ENCODE results near the gene WDR46.

Gene WDR46

GRCh38 chr6:33288921-33289783 is at the start of gene WDR46, which contains the start of gene PFDN6:
TSS of gene WDR46 (minus strand) at chr6:33289239. CDS start at chr6:33289170, 69 bp downstream.
TSS of gene PFDN6 (plus strand) at chr6:33289601. CDS start at chr6:33289857, 256 bp downstream.
- DNase-seq, result peak; percentile 83 to 84

GRCh38 chr6:33336495-33336894 is 47.5 kb upstream of the WDR46 start:
- no peak for DNase-seq

- no peak for DNase-seq
These were observed 46.9 kb upstream of the WDR46 start for GRCh38 chr6:33335916-33336315.

- DNase-seq, result no peak
These were observed 44.6 kb upstream of the WDR46 start for GRCh38 chr6:33333666-33334065.

GRCh38 chr6:33330736-33331135 is 41.7 kb upstream of the WDR46 start:
- DNase-seq, result no peak

GRCh38 chr6:33329058-33329457 is 40.0 kb upstream of the WDR46 start:
- DNase-seq, result no peak

- DNase-seq, result no peak
These were observed 35.1 kb upstream of the WDR46 start for GRCh38 chr6:33324125-33324524.

- DNase-seq, result no peak
These were observed 34.5 kb upstream of the WDR46 start for GRCh38 chr6:33323623-33323948.

- no peak for DNase-seq
These were observed 32.2 kb upstream of the WDR46 start for GRCh38 chr6:33321227-33321626.

- DNase-seq, result no peak
These were observed 31.5 kb upstream of the WDR46 start for GRCh38 chr6:33320315-33321181.

GRCh38 chr6:33319939-33320314 is 30.9 kb upstream of the WDR46 start:
- DNase-seq, result no peak

GRCh38 chr6:33318426-33319073 is 29.5 kb upstream of the WDR46 start:
- no peak for DNase-seq

GRCh38 chr6:33317669-33318425 is 28.8 kb upstream of the WDR46 start, which contains the start of gene ZBTB22:
TSS of gene ZBTB22 (minus strand) at chr6:33317744. CDS start at chr6:33316916, 828 bp downstream.
- peak; percentile 96 to 98 for DNase-seq

GRCh38 chr6:33317419-33317668 is 28.3 kb upstream of the WDR46 start:
- DNase-seq, result no peak

GRCh38 chr6:33316603-33317418 is 27.8 kb upstream of the WDR46 start:
- no peak for DNase-seq

- no peak for DNase-seq
These were observed 27.0 kb upstream of the WDR46 start for GRCh38 chr6:33315793-33316602.

- DNase-seq, result no peak
These were observed 26.1 kb upstream of the WDR46 start for GRCh38 chr6:33314943-33315792.

GRCh38 chr6:33314515-33314942 is 25.5 kb upstream of the WDR46 start:
- no peak for DNase-seq

GRCh38 chr6:33313709-33314514 is 24.9 kb upstream of the WDR46 start, which contains the start of gene TAPBP:
TSS of gene TAPBP (minus strand) at chr6:33314078. CDS start at chr6:33314041, 37 bp downstream.
- no peak for DNase-seq
